ENCODE data around the gene SOAT2.

GRCh38 chr12:53120685-53121525 lies 17.6 kb downstream of the SOAT2 start:
- no peak for TF ChIP-seq CTCF (IDR thresholded peaks at IDR 0.05)
- TF ChIP-seq POLR2A (IDR thresholded peaks at IDR 0.05): no peak
